GM12873 (cell line): Measurements from ENCODE around the gene DCDC2B.

Experiments
- TF ChIP-seq, protein P1 (sequence below): IDR thresholded peaks from 2 replicates; pipeline ENCODE4 v1.5.1; 2012; ENCODE audit warnings: low read depth, mild to moderate bottlenecking, moderate library complexity, low read length, control low read depth; ENCODE audit not compliant: insufficient read depth; ENCODE audit errors: missing control alignments

DCDC2B gene

DNA sequence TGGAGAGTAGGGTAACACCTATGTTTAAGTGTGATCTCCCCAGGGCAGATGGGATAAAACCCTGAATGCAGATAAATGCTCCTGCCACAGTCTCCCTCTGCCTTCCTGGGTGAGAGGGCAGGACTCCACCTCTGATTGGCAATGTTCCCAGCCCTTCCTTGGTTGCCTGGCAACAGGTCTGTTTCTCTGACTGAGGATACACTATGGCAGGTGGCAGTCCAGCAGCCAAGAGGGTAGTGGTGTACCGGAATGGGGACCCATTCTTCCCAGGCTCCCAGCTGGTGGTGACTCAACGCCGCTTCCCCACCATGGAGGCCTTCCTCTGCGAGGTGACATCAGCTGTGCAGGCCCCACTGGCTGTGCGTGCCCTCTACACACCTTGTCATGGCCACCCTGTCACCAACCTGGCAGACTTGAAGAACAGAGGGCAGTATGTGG lies at the start of gene DCDC2B:
Gene DCDC2B, plus strand, starts transcription at position 199 of the 438 bp plus-strand sequence. Its CDS starts 5 bp downstream, at position 204.
- TF ChIP-seq, protein P1, sequence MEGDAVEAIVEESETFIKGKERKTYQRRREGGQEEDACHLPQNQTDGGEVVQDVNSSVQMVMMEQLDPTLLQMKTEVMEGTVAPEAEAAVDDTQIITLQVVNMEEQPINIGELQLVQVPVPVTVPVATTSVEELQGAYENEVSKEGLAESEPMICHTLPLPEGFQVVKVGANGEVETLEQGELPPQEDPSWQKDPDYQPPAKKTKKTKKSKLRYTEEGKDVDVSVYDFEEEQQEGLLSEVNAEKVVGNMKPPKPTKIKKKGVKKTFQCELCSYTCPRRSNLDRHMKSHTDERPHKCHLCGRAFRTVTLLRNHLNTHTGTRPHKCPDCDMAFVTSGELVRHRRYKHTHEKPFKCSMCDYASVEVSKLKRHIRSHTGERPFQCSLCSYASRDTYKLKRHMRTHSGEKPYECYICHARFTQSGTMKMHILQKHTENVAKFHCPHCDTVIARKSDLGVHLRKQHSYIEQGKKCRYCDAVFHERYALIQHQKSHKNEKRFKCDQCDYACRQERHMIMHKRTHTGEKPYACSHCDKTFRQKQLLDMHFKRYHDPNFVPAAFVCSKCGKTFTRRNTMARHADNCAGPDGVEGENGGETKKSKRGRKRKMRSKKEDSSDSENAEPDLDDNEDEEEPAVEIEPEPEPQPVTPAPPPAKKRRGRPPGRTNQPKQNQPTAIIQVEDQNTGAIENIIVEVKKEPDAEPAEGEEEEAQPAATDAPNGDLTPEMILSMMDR = no peak

DNA sequence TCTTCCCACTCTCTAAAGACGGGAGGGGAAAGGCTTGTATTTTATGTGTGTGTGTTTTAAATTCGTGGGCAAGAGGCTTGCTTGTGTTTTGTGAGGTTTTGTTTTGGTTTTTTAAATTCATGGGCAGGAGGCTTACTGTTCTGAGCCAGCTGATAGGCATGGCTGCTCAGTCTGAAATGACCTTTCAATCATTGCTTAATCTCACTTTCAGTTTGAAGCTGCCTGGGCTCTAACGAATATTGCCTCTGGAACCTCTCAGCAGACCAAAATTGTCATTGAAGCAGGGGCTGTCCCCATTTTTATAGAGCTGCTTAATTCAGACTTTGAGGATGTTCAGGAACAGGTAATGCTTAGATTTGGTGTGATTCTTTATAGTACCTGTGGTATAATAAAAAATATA lies 49.7 kb upstream of the DCDC2B start:
- TF ChIP-seq, protein P1 = no peak

DNA sequence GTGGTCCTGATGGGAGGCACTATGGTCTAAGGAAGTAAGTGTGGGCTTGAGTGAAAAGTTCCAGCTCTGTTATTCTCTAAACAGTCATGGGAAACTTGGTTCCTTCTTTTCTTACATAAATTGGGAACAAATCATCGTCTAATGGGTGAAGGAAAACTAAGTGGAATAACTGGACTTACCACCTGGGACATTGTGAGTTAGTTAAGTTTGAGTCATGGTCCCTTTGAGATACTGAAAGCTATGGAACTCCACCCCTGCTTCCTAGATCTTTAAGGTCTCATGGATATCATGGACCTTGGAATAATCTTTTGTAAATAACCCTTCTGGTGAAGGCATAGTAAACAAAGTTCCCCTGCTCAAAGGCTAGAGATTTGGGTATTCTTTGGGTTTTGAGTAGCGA lies 45.5 kb upstream of the DCDC2B start:
- TF ChIP-seq, protein P1 = no peak

DNA sequence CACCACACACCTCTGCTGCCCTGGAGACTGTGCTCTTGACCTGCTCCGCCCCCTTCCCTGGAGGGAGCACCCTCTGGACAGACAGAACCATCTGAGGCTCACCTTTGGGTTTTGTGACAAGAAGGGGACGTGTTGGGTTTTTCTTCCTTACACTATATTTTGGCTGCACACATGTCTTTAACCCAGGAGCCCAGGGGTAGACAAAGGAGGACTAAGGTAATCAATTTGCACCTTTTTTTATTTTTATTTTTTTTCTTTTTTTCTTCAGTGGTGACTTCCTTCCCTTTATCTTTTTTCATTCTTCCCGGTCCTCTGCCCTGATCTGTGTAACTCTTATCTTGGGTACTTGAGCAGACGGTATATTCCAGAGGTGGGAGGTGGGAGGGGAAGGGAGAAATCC lies 37.9 kb upstream of the DCDC2B start:
- TF ChIP-seq, protein P1 = no peak

DNA sequence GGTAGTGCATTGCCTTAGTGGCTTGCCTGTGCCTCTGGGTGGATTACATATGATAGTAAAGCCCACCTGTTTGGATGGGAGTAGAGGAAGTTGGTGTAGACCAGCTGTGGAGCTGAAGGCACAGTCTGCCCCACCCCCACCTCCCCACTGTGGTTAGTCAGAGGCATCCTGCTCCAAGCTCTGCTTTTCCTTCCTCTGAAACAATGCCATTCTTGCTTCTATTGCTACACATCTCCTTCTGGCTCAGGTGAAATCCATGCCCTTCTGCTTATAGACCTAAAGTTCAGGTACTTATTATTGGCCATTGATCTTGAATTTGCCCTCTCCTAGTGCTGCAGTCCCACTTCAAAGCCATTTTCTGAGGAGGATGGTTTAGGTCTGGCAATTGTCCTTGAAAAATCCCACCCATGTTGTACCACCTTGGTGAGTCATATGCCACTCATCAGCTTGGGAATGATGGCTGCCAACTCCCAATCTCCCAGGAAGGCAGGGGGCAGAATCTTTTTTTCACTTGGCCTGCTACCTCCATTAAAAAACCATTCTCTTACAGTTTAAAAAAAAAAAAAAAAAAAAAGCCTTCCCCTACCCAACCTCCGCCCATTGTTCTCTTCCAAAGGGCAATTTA lies 36.2 kb upstream of the DCDC2B start:
- TF ChIP-seq, protein P1 = no peak

DNA sequence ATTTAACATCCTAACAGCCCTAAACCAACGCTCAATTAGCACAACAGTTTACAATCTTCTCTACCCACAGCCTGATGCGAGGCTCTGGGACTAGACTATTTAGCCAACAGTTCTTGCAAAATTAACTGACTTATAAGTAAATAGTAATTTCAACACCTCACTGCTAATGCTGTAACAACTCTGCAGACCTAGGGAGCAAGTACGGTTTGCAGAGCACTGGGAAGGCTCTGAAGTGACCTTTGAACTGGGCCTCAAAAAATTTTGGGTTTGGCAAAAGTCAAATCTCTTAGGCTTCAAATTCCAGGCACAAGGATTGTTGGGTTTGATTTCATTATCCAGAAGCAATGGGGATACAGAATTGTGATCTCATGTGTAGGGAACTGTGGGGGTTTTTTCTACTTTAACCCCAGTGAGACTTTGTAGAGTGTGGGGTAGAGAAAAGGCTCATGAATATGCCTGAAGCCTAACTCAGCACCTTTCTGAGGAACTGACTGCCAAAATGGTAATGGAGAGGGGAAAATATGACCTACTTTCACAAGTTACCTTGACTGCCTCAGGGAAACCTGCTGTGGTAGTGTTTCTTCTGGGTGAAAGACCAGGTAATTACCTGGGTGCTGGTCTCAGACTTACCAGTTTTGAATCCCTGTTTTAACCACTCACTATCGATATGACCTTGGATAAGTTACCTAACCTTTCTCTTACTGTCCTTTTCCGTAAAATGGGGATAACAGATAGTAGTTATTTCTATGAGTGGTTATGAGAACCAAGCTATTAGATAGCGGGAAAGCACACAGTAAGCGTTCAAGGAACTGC lies 30.3 kb upstream of the DCDC2B start:
- TF ChIP-seq, protein P1 = no peak

DNA sequence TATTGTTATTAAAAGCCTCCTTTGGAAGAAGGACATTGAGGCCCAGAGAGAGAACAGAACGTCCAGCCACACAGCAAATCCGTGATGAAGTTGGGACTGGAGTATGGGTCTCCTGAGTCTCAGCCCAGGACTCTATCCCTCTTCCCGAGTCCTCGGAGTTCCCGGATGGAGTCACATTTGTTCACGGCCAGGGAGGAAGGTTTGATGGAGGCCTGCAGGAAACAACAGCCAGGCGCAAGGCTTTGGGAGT lies 29.8 kb upstream of the DCDC2B start:
- TF ChIP-seq, protein P1 = no peak
